22Rv1 (cell line): Measurements from ENCODE around the gene ZNF157.
"Not testable (repeated sequence)": the region's sequence is repeated elsewhere in the genome, so short reads cannot be mapped to it uniquely, and the experiment has no call there.

Experiments
- H3K27ac ChIP-seq: fragments of 450-650 bp; 2 replicates; pipeline ENCODE4 v1.5.1; 2017
- ZFX ChIP-seq: fragments of 450-650 bp; IDR thresholded peaks from 2 replicates; pipeline ENCODE4 v1.6.1; 2017; ENCODE audit warnings: antibody characterized with exemption, borderline replicate concordance
- TF ChIP-seq, protein P1 (sequence below): fragments of 450-650 bp; IDR thresholded peaks from 2 replicates; pipeline ENCODE4 v1.5.1; 2017; ENCODE audit warnings: mild to moderate bottlenecking

Gene ZNF157

DNA sequence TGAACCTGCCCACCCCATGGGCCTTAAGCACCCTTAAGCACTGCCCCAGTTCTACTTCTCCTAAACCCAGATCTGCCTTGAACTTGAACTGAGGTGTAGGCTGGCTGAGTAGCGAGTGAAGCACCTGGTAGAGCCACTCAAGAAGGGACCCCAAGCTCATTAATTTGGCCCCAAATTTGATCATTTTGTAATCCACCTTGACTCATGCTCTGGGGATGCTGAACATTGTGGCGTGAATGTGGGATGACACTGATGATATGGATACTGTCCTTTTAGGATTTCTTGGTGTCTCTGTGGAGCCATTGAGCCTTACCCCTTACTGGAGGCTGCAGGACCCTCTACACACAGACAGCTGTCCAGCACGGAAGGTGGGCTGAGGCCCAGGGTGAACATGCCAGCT lies at the start of gene ZNF157:
ZNF157 (plus strand) TSS at position 301 of the 400 bp plus-strand sequence; CDS start at position 392, 91 bp downstream.
- no peak within 1 kb of the TSS for H3K27ac ChIP-seq
- TF ChIP-seq, protein P1, sequence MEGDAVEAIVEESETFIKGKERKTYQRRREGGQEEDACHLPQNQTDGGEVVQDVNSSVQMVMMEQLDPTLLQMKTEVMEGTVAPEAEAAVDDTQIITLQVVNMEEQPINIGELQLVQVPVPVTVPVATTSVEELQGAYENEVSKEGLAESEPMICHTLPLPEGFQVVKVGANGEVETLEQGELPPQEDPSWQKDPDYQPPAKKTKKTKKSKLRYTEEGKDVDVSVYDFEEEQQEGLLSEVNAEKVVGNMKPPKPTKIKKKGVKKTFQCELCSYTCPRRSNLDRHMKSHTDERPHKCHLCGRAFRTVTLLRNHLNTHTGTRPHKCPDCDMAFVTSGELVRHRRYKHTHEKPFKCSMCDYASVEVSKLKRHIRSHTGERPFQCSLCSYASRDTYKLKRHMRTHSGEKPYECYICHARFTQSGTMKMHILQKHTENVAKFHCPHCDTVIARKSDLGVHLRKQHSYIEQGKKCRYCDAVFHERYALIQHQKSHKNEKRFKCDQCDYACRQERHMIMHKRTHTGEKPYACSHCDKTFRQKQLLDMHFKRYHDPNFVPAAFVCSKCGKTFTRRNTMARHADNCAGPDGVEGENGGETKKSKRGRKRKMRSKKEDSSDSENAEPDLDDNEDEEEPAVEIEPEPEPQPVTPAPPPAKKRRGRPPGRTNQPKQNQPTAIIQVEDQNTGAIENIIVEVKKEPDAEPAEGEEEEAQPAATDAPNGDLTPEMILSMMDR = no peak
- no peak for TF ChIP-seq ZFX

DNA sequence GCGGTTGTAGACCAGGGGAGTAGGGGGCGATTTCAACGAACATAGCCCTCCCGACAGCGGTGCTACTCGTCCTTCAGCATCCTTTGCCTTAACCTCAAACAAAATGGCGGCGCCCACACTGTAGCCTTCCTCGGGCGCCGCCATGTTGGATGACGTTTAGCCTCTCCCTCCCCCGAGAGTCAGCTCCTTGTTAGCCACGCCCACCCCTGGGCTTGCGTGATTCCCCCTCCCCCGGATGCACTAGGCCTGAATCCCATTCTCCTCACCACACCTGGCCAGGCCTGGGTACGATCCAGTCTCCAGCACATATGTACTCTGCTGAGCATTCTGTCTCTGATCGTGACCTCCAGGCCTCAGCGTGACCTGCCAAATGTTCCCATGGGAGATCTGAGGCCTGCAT lies 49.0 kb upstream of the ZNF157 start:
- H3K27ac ChIP-seq = no peak overlapping the region
- TF ChIP-seq, protein P1 = no peak
- TF ChIP-seq ZFX = no peak

DNA sequence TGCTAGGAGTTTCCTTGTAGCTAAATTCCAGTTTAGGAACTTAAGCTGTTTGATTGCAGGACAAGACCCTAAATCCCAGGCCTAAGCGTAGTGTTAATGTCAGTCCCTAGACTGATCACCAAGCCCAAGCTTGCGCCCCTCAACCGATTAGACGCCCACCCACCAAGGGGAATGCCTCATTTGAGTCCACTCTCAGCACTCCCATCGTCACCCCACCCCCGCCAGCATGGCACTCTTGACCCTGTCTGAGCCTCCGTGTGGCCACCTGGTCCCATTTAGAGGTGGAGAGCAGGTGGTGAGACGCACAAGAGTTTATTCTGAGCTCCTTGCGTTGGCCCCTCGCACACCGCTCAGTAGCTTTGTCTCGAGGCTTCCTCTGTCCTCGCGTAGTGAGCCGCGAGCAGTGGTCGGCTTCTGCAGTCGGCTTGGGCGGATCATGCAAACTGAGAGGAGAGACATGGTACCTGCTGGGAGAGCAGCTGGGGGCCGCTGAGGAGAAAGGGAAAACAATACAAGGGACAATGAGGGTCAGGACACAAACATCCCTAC lies 48.5 kb upstream of the ZNF157 start:
- TF ChIP-seq, protein P1 = no peak
- no peak for TF ChIP-seq ZFX
- H3K27ac ChIP-seq = no peak overlapping the region

DNA sequence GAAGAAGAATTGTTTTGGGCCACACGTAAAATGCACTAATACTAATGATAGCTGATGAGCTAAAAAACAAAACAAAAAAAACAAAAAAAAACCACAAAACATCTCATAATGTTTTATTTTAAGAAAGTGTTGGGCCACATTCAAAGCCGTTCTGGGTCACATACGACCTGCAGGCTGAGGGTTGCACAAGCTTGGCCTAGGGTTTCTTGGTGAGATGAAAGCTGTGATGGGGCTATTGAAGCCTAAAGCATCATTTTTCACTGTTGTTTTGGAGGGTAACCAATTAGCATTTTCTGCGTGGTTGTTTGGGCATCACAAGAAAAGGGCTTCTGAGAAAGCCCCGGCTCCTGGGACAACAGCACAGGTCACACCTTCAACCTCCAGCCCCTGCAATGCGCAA lies 42.5 kb upstream of the ZNF157 start:
- no peak overlapping the region for H3K27ac ChIP-seq
- TF ChIP-seq, protein P1 = no peak
- TF ChIP-seq ZFX = no peak

DNA sequence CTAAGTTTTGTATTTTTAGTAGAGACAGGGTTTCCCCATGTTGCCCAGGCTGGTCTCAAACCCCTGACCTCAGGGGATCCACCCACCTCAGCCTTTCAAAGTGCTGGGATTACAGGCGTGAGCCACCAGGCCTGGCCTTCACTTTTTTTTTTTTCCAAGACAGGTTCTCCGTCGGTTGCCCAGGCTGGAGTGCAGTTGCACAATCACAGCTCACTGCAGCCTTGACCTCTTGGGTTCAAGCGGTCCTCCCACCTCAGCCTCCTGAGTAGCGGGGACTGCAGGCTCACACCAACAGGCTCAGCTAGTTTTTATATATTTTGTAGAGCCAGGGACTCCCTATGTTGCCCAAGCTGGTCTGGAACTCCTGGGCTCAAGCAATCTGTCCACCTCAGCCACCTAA lies 37.6 kb upstream of the ZNF157 start:
- not testable (repeated sequence) for H3K27ac ChIP-seq

GRCh38 chrX:47351706-47352105 lies 18.7 kb upstream of the ZNF157 start:
- no peak overlapping the region for H3K27ac ChIP-seq
- TF ChIP-seq ZFX = no peak
- TF ChIP-seq, protein P1 = no peak

- TF ChIP-seq, protein P1 = no peak
- no peak overlapping the region for H3K27ac ChIP-seq
Measured at GRCh38 chrX:47358387-47359065, 11.9 kb upstream of the ZNF157 start.
